Loucy (cell line): ENCODE data around the gene FOXO3.

Experiments used
- CTCF ChIP-seq: fragments of 200-600 bp; sonication (generic); conservative IDR thresholded peaks from 2 replicates; pipeline ENCODE4 v1.5.1; 2014; ENCODE audit warnings: mild to moderate bottlenecking, antibody characterized with exemption, low read length
- EZH2phosphoT487 ChIP-seq: fragments of 200-600 bp; IDR thresholded peaks from 2 replicates; pipeline ENCODE4 v1.6.1; 2018; ENCODE audit warnings: antibody characterized with exemption, mild to moderate bottlenecking, moderate library complexity, borderline replicate concordance

- TF ChIP-seq CTCF (no peak), EZH2phosphoT487 (no peak)
Measured at GRCh38 chr6:108673602-108674001, 112.9 kb downstream of the FOXO3 start.
